DOHH2 (cell line): Measurements from ENCODE around the gene CBX6.

Source experiments
- CTCF ChIP-seq: fragments of 200-600 bp; sonication (generic); IDR thresholded peaks from one replicate; pipeline ENCODE4 v1.5.1; 2014; ENCODE audit warnings: antibody characterized with exemption, mild to moderate bottlenecking, low read depth, low read length; ENCODE audit not compliant: poor library complexity, severe bottlenecking
- EZH2phosphoT487 ChIP-seq: fragments of 200-600 bp; sonication (generic); IDR thresholded peaks from 2 replicates; pipeline ENCODE4 v1.6.1; 2017; ENCODE audit warnings: borderline replicate concordance, mild to moderate bottlenecking, antibody characterized with exemption, low read length, moderate library complexity, mixed read lengths

DNA sequence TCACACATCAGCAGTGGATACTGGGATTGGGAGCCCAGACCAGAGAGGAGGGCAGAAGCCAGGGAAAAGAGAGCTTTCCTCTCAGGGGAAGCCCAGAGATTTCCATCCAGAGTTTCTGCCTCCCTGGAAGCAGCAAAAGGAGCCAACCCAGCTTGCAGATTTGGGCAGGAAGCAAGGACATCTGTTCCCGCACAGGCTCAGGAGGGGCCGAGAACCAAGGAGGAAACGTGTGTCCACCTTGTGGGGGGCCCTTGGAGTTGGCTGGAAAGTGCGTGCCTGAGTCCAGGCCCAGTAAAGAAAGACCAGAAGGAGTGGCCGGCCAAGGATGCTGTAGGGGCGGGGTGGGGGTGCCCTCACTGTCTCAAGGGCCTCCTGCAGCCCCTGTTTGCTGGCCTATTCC is 22.2 kb downstream of the CBX6 start:
- TF ChIP-seq CTCF (no peak), EZH2phosphoT487 (no peak)
